GM18861 (cell line): ENCODE data around the gene EXTL2.
A peak's percentile ranks its signal among the peaks of the same experiment; 100 is the strongest.
"Not testable (repeated sequence)": the region's sequence is repeated elsewhere in the genome, so short reads cannot be mapped to it uniquely, and the experiment has no call there.

Experiments used
- ATAC-seq: cut with Tn5 transposase; IDR thresholded peaks from one replicate; pipeline ENCODE4 v1.9.1; 2021; ENCODE audit not compliant: unreplicated experiment

Gene EXTL2

DNA sequence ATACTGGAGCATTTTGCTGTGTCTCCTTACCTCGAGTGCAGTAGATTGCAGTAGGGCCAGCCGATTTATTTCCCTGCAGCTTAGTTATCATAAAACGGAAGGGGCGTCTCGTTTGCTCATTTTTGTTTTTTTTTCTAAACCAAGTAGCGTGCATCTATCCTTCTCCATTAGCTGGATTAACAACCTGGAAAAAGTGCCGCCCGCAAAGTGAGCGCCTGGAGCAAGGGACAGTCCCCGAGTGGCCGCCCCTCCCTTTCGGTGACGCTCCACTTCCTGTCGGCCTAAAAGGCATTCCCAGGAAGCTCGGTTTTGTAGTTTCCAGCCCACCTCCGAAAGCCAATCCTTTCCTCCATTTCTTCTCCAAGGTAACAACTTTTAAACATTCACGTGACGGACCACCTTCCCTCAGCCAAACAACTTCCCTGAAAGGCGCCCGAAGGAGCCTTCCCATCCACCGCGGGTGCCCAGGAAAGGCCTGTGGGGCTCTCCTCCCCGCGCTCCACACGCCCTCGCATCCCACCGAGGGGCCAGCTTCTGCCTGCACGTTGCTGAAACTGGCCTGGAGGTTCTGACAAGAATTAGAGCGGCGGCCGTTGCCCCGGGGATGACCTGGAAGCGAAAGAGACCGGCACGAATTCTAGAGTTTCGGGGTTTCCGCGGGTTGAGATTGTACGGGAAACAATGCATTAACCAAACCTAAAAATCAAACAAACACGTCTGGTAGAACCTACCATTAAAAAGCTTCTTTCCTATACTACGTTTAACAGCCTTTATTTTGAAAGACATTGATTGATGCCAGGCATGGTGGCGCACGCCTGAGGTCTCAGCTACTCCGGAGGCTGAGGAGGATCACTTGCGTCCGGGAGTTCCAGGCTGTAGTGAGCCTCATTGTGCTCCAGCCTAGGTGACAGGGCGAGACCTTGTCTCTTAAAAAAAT is at the start of gene EXTL2:
TSS of gene EXTL2 (minus strand) at position 240 of the 937 bp plus-strand sequence. CDS start 6,085 bp downstream, outside the sequence.
- peak; percentile 27 for ATAC-seq

DNA sequence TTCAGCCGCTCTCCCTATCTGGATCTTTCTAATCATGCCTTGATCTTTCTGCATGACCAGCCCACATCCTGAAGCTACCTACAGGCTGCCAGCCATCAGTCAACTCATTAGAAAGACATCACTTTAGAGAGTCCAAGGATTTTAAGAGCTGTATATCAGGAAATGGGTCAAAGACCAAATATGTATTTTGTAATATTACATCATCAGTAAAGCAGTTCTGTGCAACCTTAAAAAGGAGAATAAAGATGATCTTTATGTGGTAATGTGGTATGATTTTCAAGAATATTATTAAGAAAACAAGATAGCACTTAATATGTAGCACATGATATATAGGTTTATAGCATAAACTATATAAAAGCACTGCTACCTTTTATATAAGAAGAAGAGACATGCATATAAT is 48.9 kb upstream of the EXTL2 start:
- ATAC-seq: no peak

GRCh38 chr1:100942304-100943046 is 47.8 kb upstream of the EXTL2 start:
- ATAC-seq: no peak

DNA sequence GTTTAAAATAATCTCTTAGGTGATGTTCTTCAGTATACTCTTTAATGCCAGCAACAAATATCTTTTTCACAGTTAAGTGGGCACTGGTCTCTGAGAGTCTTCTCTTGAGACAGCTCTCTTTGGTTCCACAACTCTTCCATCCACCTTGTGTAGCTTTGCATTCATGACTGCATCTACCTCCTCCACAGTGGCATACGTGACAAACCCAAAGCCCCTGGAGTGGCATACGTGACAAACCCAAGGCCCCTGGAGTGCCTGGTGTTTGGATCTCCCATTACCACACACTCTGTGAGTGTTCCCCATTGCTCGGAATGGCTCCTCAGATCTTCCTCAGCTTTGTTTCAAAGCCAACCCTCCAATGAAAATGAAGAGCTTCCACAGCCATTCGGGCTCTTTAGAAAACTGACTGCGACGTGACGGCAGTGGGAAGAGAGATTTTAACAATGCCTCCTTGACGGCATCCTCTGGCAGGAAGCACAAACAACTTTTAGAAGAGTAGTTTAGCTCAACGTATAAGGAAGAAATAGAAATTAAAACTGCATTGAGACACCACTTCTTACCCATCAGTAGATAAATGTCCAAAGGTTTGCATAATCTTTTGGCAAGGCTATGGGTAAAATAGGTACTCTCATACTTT is 47.1 kb upstream of the EXTL2 start:
- ATAC-seq: no peak

- no peak for ATAC-seq
Observed at GRCh38 chr1:100941098-100941527, 46.5 kb upstream of the EXTL2 start.

- no peak for ATAC-seq
Observed at GRCh38 chr1:100936194-100936967, 41.7 kb upstream of the EXTL2 start.

DNA sequence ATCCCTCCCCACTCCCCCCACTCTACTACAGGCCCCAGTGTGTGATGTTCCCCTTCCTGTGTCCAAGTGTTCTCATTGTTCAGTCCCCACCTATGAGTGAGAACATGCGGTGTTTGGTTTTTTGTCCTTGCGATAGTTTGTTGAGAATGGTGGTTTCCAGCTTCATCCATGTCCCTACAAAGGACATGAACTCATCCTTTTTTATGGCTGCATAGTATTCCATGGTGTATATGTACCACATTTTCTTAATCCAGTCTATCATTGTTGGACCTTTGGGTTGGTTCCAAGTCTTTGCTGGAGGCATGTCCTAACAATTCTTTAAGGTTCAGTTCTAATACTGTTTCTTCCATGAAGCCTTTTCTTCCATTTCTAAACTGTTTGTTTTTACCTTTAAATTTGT is 38.9 kb upstream of the EXTL2 start:
- ATAC-seq: not testable (repeated sequence)

GRCh38 chr1:100931716-100932115 is 37.1 kb upstream of the EXTL2 start:
- no peak for ATAC-seq

GRCh38 chr1:100930494-100930893 is 35.9 kb upstream of the EXTL2 start:
- ATAC-seq: no peak

- no peak for ATAC-seq
Observed at GRCh38 chr1:100928128-100928527, 33.5 kb upstream of the EXTL2 start.

DNA sequence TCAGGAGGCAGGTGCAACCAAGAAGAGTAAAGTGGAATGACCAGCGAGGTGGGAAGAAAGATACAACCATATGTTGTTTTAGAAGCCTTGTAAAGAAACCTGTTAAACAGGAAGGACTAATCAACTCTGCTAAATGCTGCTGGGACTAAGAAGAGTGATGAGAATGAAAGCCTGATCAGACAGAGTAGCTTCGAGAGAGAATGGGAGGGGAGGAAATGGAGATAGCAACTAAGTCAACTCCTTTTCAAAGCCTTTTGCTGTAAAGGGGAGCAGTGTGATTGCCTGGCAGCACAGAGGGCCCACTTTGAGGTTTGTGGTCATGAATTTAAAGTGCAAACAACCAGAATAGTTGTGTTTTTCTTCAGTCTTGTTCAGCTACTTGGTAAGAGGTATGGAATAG is 32.6 kb upstream of the EXTL2 start:
- no peak for ATAC-seq

DNA sequence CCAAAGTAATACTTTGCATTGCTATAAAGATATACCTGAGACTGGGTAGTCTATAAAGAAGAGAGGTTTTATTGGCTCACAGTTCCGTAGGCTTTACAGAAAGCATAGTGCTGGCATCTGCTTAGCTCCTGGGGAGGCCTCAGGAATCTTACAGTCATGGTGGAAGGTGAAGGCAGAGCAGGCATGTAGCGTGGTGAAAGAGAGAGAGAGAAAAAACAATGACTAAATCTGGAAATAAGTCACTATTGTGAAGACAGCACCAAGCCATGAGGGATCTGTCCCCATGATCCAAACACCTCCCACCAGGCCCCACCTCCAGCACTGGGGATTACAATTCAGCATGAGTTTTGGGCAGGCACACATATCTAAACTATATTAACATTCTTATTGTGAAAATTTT is 31.6 kb upstream of the EXTL2 start:
- no peak for ATAC-seq

DNA sequence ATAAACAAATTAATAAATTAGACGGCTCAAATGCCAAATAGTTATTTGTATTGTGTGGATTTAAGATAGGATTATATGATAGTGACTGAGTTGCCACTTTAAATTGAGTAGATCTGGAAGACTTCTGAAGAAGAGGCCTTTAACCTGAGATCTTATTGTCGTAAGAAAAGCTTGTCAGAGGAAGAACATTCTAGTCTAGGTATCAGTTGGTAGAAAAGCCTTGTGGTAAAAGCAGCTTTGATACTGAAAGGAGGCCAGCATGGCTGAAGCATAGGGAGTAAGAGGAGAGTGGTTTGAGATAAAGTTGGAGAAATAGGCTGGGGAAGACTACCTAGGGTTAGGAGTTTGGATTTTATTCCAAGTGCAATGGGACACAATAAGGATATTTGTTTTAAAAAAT is 30.3 kb upstream of the EXTL2 start:
- no peak for ATAC-seq

DNA sequence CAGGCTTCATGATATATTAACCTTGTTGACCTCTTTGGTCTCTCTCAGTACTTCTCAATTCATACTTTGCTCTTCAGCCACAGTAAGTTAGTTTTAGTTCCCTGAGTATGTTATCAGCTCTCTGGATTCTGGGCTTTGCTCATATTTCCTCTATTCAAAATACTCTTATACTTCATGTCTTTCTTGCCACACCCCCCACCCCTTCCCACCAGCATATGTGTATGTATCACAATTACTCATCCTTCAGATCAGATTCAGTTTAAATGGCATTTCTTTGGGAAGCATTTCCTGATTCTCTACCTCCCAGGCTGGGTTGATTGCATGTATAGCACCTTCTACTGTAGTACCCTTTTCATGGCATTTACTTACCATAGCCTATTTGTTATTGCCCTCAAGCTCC is 29.6 kb upstream of the EXTL2 start:
- ATAC-seq: no peak

- no peak for ATAC-seq
Observed at GRCh38 chr1:100921110-100921706, 26.6 kb upstream of the EXTL2 start.

DNA sequence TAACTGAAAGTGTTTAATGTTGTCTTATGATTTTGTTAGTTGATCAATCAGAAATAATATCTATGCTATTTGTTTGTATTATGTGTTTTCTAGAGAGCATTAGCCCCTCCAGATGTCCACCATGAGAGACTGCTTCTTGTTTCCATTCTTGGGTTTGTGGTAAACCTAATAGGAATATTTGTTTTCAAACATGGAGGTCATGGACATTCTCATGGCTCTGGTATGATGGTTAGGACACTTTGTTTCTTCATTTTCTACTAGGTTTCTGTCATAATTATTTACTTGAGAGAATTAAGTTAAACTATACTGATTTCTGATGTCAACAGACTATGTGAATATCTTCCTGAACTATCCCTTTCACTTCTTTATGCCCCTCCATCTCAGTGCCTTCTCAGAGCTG is 17.4 kb upstream of the EXTL2 start:
- ATAC-seq: no peak

DNA sequence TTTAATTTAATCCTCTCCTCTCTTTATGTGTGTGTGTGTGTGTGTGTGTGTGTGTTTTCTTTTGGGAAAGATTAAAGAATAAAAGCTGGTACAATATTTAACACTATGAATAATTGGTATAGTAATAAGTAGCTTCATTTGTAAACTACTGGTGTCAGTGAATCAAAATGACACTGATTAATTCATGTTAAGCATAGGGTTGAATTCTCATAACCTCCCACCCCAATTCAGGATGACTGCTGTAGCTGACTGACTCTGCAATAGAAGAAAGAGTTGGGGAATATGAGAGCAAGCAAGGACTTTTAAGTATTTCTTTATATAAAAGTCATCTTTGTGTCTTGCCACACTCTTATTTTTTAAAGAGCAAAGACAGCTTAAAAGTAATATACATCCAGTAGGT is 14.4 kb upstream of the EXTL2 start:
- no peak for ATAC-seq

GRCh38 chr1:100907887-100908286 is 13.2 kb upstream of the EXTL2 start:
- ATAC-seq: no peak

GRCh38 chr1:100905181-100905580 is 10.5 kb upstream of the EXTL2 start:
- ATAC-seq: no peak

DNA sequence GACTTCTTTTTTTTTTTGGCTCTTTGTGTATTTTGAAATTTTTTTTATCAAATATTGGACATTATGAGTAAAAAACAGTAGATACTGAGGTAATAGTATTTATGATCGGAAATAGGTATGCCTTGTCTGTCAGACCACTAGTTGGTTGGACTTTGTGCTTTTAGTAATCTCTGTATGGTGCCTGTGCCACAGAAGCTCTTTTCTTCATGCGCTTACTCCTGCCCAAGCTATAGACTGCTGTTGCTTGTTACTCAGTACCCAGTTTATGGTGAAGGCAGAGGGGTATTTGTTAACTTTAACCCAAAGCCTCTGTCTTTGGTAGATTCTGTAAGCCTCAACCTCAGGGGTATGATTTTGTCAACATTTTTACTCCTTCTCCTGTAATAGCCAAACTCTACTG is 9.9 kb upstream of the EXTL2 start:
- ATAC-seq: no peak
